MM.1S (cell line): ENCODE results near the gene LRTM2.

Experiments
- CTCF ChIP-seq: fragments of 300-600 bp; sonication (generic); IDR thresholded peaks from 2 replicates; pipeline ENCODE4 v1.5.1; 2016; ENCODE audit warnings: antibody characterized with exemption, low read length, mixed read lengths
- EZH2 ChIP-seq: fragments of 300-600 bp; sonication (generic); optimal IDR thresholded peaks from 2 replicates; pipeline ENCODE3; 2017; ENCODE audit warnings: low read depth, mild to moderate bottlenecking, antibody characterized with exemption, low read length, mixed read lengths
- EZH2phosphoT487 ChIP-seq: fragments of 300-600 bp; sonication (generic); IDR thresholded peaks from 2 replicates; pipeline ENCODE4 v1.6.1; 2018; ENCODE audit warnings: antibody characterized with exemption, low read length

- TF ChIP-seq CTCF, result no peak
- TF ChIP-seq EZH2phosphoT487, result no peak
- no peak for TF ChIP-seq EZH2
Observed at GRCh38 chr12:1880876-1881275, 60.5 kb downstream of the LRTM2 start.
